HepG2 (cell line): ENCODE data around the gene CD80.

Experiments
- FOXO1 ChIP-seq: sonication (generic); formaldehyde crosslinking; IDR thresholded peaks from 2 replicates; pipeline ENCODE4 v1.4.0; 2020; ENCODE audit warnings: missing genetic modification reagents
- NR3C1 ChIP-seq: sonication (generic); formaldehyde crosslinking; IDR thresholded peaks from 2 replicates; pipeline ENCODE4 v1.4.0; 2020; ENCODE audit warnings: missing genetic modification reagents
- ZNF274 ChIP-seq: sonication (generic); formaldehyde crosslinking; IDR thresholded peaks from 2 replicates; pipeline ENCODE4 v1.5.1; 2020; ENCODE audit warnings: mild to moderate bottlenecking, missing genetic modification reagents
- TF ChIP-seq, protein P1 (sequence below): sonication (generic); formaldehyde crosslinking; IDR thresholded peaks from 2 replicates; pipeline ENCODE4 v1.4.0; 2020; ENCODE audit warnings: missing genetic modification reagents

DNA sequence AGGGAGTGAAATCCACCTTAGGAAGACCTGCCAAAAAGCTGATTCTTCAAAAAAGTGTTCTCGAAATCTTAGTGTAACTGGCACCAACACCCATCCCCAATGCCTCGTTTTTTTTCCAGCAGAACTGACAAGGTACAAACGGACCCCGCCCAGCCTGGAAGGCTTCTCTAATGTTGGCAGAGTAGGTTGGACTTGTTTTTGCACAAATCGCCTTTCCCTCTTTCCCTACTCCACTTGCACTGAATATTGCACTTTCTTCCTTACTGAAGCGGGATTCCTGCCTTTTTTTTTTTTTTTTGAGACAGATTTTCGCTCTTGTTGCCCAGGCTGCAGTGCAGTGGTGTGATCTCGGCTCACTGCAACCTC lies 61.6 kb downstream of the CD80 start:
- TF ChIP-seq, protein P1, sequence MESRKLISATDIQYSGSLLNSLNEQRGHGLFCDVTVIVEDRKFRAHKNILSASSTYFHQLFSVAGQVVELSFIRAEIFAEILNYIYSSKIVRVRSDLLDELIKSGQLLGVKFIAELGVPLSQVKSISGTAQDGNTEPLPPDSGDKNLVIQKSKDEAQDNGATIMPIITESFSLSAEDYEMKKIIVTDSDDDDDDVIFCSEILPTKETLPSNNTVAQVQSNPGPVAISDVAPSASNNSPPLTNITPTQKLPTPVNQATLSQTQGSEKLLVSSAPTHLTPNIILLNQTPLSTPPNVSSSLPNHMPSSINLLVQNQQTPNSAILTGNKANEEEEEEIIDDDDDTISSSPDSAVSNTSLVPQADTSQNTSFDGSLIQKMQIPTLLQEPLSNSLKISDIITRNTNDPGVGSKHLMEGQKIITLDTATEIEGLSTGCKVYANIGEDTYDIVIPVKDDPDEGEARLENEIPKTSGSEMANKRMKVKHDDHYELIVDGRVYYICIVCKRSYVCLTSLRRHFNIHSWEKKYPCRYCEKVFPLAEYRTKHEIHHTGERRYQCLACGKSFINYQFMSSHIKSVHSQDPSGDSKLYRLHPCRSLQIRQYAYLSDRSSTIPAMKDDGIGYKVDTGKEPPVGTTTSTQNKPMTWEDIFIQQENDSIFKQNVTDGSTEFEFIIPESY (CRISPR knock-in tag), result no peak
- no peak for TF ChIP-seq NR3C1
- TF ChIP-seq ZNF274 (CRISPR knock-in tag), result no peak
- no peak for TF ChIP-seq FOXO1
